ENCODE data around the gene ADD2. TPM values are rescaled to one million over a fixed set of nuclear protein-coding genes. Genes with fewer than 3 reads are reported as not detected.

The ADD2 gene
- total RNA-seq, 1 donor from 2014 or later: 4.8 TPM

GRCh38 chr2:70715071-70715985, 52.7 kb downstream of the ADD2 start:
- FAIRE-seq (no peak), DNase-seq (ENCODE audit: low read depth) (no peak)
- Mint-ChIP-seq H3K9me3 (ENCODE audit: unreplicated experiment) (no peaks in the 10 kb centered on the region), H3K4me3 (ENCODE audit: unreplicated experiment) (no peak overlapping the region), H3K27ac (ENCODE audit: unreplicated experiment) (no peak overlapping the region), H3K36me3 (ENCODE audit: low read depth, unreplicated experiment) (no peaks in the 10 kb centered on the region), H3K4me1 (ENCODE audit: low read depth, unreplicated experiment) (no peaks in the 10 kb centered on the region), H3K27me3 (ENCODE audit: low read depth, unreplicated experiment) (peaks cover 22% of the 10 kb centered on the region)
- no peaks in the 10 kb centered on the region for H3K4me1 ChIP-seq (ENCODE audit: insufficient read depth, low read length)
- no peaks in the 10 kb centered on the region for H4K20me1 ChIP-seq (ENCODE audit: insufficient read depth, low read length)
- no peak overlapping the region for H3K4me3 ChIP-seq (ENCODE audit: insufficient read depth, low read depth, low read length)
- no peaks in the 10 kb centered on the region for H3K27me3 ChIP-seq (ENCODE audit: insufficient read depth, low read length)
- H2AFZ ChIP-seq (ENCODE audit: low read depth, low read length): no peak overlapping the region
- H3K4me2 ChIP-seq (ENCODE audit: low read length): no peak overlapping the region
- TF ChIP-seq CTCF (IDR thresholded peaks at IDR 0.05; ENCODE audit: insufficient read depth, low read depth, low read length) (no peak), EZH2 (IDR thresholded peaks at IDR 0.05; ENCODE audit: insufficient read depth, low read length) (no peak)
- H3K27ac ChIP-seq (ENCODE audit: low read depth, low read length): no peak overlapping the region
- H3K79me2 ChIP-seq (ENCODE audit: insufficient read depth, low read length): no peaks in the 10 kb centered on the region
- no peaks in the 10 kb centered on the region for H3K36me3 ChIP-seq (ENCODE audit: insufficient read depth, low read length)
- H3K9ac ChIP-seq (ENCODE audit: low read length): no peak overlapping the region
- no peaks in the 10 kb centered on the region for H3K9me3 ChIP-seq (ENCODE audit: insufficient read depth, low read depth, low read length)

GRCh38 chr2:70714141-70714905, 53.7 kb downstream of the ADD2 start:
- Histone ChIP-seq H3K9me3 (ENCODE audit: insufficient read depth, low read depth, low read length) (no peaks in the 10 kb centered on the region), H4K20me1 (ENCODE audit: insufficient read depth, low read length) (no peaks in the 10 kb centered on the region), H3K4me1 (ENCODE audit: insufficient read depth, low read length) (no peaks in the 10 kb centered on the region), H3K9ac (ENCODE audit: low read length) (no peak overlapping the region), H2AFZ (ENCODE audit: low read depth, low read length) (no peak overlapping the region), H3K79me2 (ENCODE audit: insufficient read depth, low read length) (no peaks in the 10 kb centered on the region), H3K4me2 (ENCODE audit: low read length) (no peak overlapping the region), H3K4me3 (ENCODE audit: insufficient read depth, low read depth, low read length) (no peak overlapping the region), H3K36me3 (ENCODE audit: insufficient read depth, low read length) (no peaks in the 10 kb centered on the region), H3K27ac (ENCODE audit: low read depth, low read length) (no peak overlapping the region), H3K27me3 (ENCODE audit: insufficient read depth, low read length) (no peaks in the 10 kb centered on the region)
- no peaks in the 10 kb centered on the region for H3K4me1 Mint-ChIP-seq (ENCODE audit: low read depth, unreplicated experiment)
- no peak overlapping the region for H3K27ac Mint-ChIP-seq (ENCODE audit: unreplicated experiment)
- H3K4me3 Mint-ChIP-seq (ENCODE audit: unreplicated experiment): no peak overlapping the region
- TF ChIP-seq EZH2 (IDR thresholded peaks at IDR 0.05; ENCODE audit: insufficient read depth, low read length) (no peak), CTCF (IDR thresholded peaks at IDR 0.05; ENCODE audit: insufficient read depth, low read depth, low read length) (no peak)
- H3K27me3 Mint-ChIP-seq (ENCODE audit: low read depth, unreplicated experiment): peaks cover 25% of the 10 kb centered on the region
- no peaks in the 10 kb centered on the region for H3K9me3 Mint-ChIP-seq (ENCODE audit: unreplicated experiment)
- FAIRE-seq: no peak
- H3K36me3 Mint-ChIP-seq (ENCODE audit: low read depth, unreplicated experiment): no peaks in the 10 kb centered on the region
- no peak for DNase-seq (ENCODE audit: low read depth)
